Spinal cord (tissue), 10 donors: ENCODE results near the gene CTU1. TPM values are rescaled to one million over a fixed set of nuclear protein-coding genes. Genes with fewer than 3 reads are reported as not detected.

Experiments used
- DNase-seq, 6 donors: peaks; one replicate each; pipeline versions ENCODE4 v3.0.0 to v3.0.0-alpha.2; 2013 to 2015; ENCODE audit warnings: low spot score in 6 of 6, low read depth in 4 of 6
- H3K27ac ChIP-seq: one replicate; pipeline ENCODE4 v1.5.1; 2013; ENCODE audit warnings: low read depth, low read length, control low read depth
- H3K27me3 ChIP-seq: one replicate; pipeline ENCODE4 v1.6.1; 2013; ENCODE audit warnings: low read length; ENCODE audit not compliant: control insufficient read depth, insufficient read depth
- H3K36me3 ChIP-seq: one replicate; pipeline ENCODE4 v1.6.1; 2013; ENCODE audit warnings: low read length; ENCODE audit not compliant: control insufficient read depth, insufficient read depth
- H3K4me1 ChIP-seq: one replicate; pipeline ENCODE4 v1.6.1; 2013; ENCODE audit warnings: low read length; ENCODE audit not compliant: control insufficient read depth, insufficient read depth
- H3K4me3 ChIP-seq: one replicate; pipeline ENCODE4 v1.5.1; 2013; ENCODE audit warnings: low read depth, low read length, control low read depth
- H3K9me3 ChIP-seq: one replicate; pipeline ENCODE4 v1.6.1; 2013; ENCODE audit warnings: low read length; ENCODE audit not compliant: control insufficient read depth, insufficient read depth
- WGBS: methylation state at CpG from one replicate; pipeline ENCODE4 v1.1.5; 2013; ENCODE audit warnings: missing lambda C conversion rate; ENCODE audit not compliant: insufficient coverage; 5-methylcytosine and 5-hydroxymethylcytosine counted together
- polyA plus RNA-seq, 2 donors: library from polyadenylated mRNA; unstranded; fragments of 120-200 nt; gene quantifications; one replicate each; pipeline ENCODE4 v1.2.1, GENCODE V29; 2013; ENCODE audit not compliant: insufficient read length in 2 of 2
- total RNA-seq, 2 donors: library from RNA; depleted of rRNA in 1 of 2; stranded (reverse); fragments of 120-200 nt in 1 of 2; fragments of >200 nt in 1 of 2; gene quantifications; one replicate each; pipeline versions ENCODE4 v1.2.3 to v1.2.4, GENCODE V29; 2013 to 2014
- donor health status: healthy.

CTU1 gene
- total and polyA plus RNA-seq, 4 donors, result 1.8 to 6.4 (median 5.0) TPM

DNA sequence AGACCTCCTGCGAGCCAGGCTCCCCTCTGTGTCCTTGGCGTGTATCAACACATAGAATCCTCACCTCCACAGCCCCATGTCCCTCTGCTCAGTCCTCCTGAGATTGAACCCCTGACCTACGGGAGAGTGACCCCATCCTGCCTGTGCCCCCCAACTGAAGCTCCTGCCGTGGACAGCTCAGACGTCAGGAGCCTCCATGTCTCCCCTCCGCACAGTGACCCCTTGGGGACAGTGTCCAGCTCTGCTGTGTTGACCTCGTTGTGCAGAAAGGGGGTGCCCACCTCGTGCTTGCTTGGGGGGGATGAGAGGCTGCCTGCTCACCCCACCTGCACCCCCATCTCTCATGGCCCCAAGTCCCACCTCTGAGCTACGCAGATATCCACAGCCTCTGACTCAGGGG lies 16.0 kb upstream of the CTU1 start:
- Histone ChIP-seq H3K9me3 (no peaks in the 10 kb centered on the region), H3K27ac (no peak overlapping the region), H3K4me1 (no peaks in the 10 kb centered on the region), H3K36me3 (no peaks in the 10 kb centered on the region), H3K4me3 (no peak overlapping the region), H3K27me3 (no peaks in the 10 kb centered on the region)
- 82% methylated on average over 6 of the region's 9 CpGs for WGBS
- no peak for DNase-seq

- H3K4me1 ChIP-seq, result no peaks in the 10 kb centered on the region
- no peaks in the 10 kb centered on the region for H3K36me3 ChIP-seq
- WGBS, result 86% methylated on average over 3 of the region's 9 CpGs
- no peak overlapping the region for H3K4me3 ChIP-seq
- H3K9me3 ChIP-seq, result no peaks in the 10 kb centered on the region
- H3K27ac ChIP-seq, result no peak overlapping the region
- no peak for DNase-seq
- no peaks in the 10 kb centered on the region for H3K27me3 ChIP-seq
Measured at GRCh38 chr19:51123802-51124201, 15.6 kb upstream of the CTU1 start.

GRCh38 chr19:51123381-51123800 lies 15.2 kb upstream of the CTU1 start:
- Histone ChIP-seq H3K27me3 (no peaks in the 10 kb centered on the region), H3K4me3 (no peak overlapping the region), H3K27ac (no peak overlapping the region), H3K9me3 (no peaks in the 10 kb centered on the region), H3K4me1 (no peaks in the 10 kb centered on the region), H3K36me3 (no peaks in the 10 kb centered on the region)
- no peak for DNase-seq
- WGBS, result 66% methylated on average over 4 of the region's 6 CpGs

GRCh38 chr19:51122112-51122981 lies 14.1 kb upstream of the CTU1 start:
- Histone ChIP-seq H3K4me3 (no peak overlapping the region), H3K27ac (no peak overlapping the region), H3K36me3 (no peaks in the 10 kb centered on the region), H3K4me1 (no peaks in the 10 kb centered on the region), H3K9me3 (no peaks in the 10 kb centered on the region), H3K27me3 (no peaks in the 10 kb centered on the region)
- no peak for DNase-seq
- WGBS, result 84% methylated on average over 13 of the region's 22 CpGs

GRCh38 chr19:51121257-51121656 lies 13.0 kb upstream of the CTU1 start:
- no peak overlapping the region for H3K27ac ChIP-seq
- H3K4me1 ChIP-seq, result no peaks in the 10 kb centered on the region
- no peak for DNase-seq
- H3K27me3 ChIP-seq, result no peaks in the 10 kb centered on the region
- WGBS, result 95% methylated on average over 7 of the region's 8 CpGs
- H3K4me3 ChIP-seq, result no peak overlapping the region
- no peaks in the 10 kb centered on the region for H3K36me3 ChIP-seq
- no peaks in the 10 kb centered on the region for H3K9me3 ChIP-seq

- DNase-seq, result no peak
- Histone ChIP-seq H3K27me3 (peaks cover 3% of the 10 kb centered on the region), H3K4me1 (no peaks in the 10 kb centered on the region), H3K36me3 (no peaks in the 10 kb centered on the region), H3K9me3 (no peaks in the 10 kb centered on the region), H3K4me3 (no peak overlapping the region), H3K27ac (no peak overlapping the region)
- WGBS, result 75% methylated on average over 5 of the region's 6 CpGs
Measured at GRCh38 chr19:51120160-51120559, 12.0 kb upstream of the CTU1 start.

GRCh38 chr19:51119611-51120010 lies 11.4 kb upstream of the CTU1 start:
- H3K27me3 ChIP-seq, result peaks cover 3% of the 10 kb centered on the region
- H3K9me3 ChIP-seq, result no peaks in the 10 kb centered on the region
- no peaks in the 10 kb centered on the region for H3K4me1 ChIP-seq
- no peak overlapping the region for H3K4me3 ChIP-seq
- H3K27ac ChIP-seq, result no peak overlapping the region
- H3K36me3 ChIP-seq, result no peaks in the 10 kb centered on the region
- WGBS, result 77% methylated on average over 5 of the region's 6 CpGs
- no peak for DNase-seq

GRCh38 chr19:51119101-51119500 lies 10.9 kb upstream of the CTU1 start:
- H3K9me3 ChIP-seq, result no peaks in the 10 kb centered on the region
- H3K36me3 ChIP-seq, result no peaks in the 10 kb centered on the region
- WGBS, result 84% methylated on average over 3 of the region's 4 CpGs
- no peaks in the 10 kb centered on the region for H3K4me1 ChIP-seq
- no peak overlapping the region for H3K4me3 ChIP-seq
- no peak for DNase-seq
- H3K27ac ChIP-seq, result no peak overlapping the region
- H3K27me3 ChIP-seq, result peaks cover 3% of the 10 kb centered on the region

GRCh38 chr19:51116736-51117286 lies 8.6 kb upstream of the CTU1 start:
- WGBS, result 72% methylated on average over 4 of the region's 6 CpGs

More at GRCh38 chr19:51116736-51117286, 8.6 kb upstream of the CTU1 start:
- Histone ChIP-seq H3K9me3 (no peaks in the 10 kb centered on the region), H3K27ac (no peak overlapping the region), H3K4me1 (no peaks in the 10 kb centered on the region), H3K36me3 (no peaks in the 10 kb centered on the region), H3K4me3 (no peak overlapping the region), H3K27me3 (peaks cover 8% of the 10 kb centered on the region)
- no peak for DNase-seq
